GM21390 (cell line): Measurements from ENCODE around the gene CKM.

Experiments
- ATAC-seq: cut with Tn5 transposase; IDR thresholded peaks from one replicate; pipeline ENCODE4 v1.9.1; 2021; ENCODE audit not compliant: unreplicated experiment

The CKM gene

GRCh38 chr19:45322744-45323281 is at the start of gene CKM:
Gene CKM, minus strand, starts transcription at chr19:45322875. Its CDS starts 3,162 bp downstream, at chr19:45319713.
- no peak for ATAC-seq

GRCh38 chr19:45370410-45371204 is 47.9 kb upstream of the CKM start, which contains the start of gene ERCC2:
Gene ERCC2, minus strand, starts transcription at chr19:45370573. Its CDS starts 33 bp downstream, at chr19:45370540.
- ATAC-seq, result peak; percentile 93

GRCh38 chr19:45368737-45369340 is 46.2 kb upstream of the CKM start:
- ATAC-seq, result no peak

- ATAC-seq, result no peak
Measured at GRCh38 chr19:45368127-45368526, 45.5 kb upstream of the CKM start.

- no peak for ATAC-seq
Measured at GRCh38 chr19:45364696-45365095, 42.0 kb upstream of the CKM start.

GRCh38 chr19:45363861-45364459 is 41.3 kb upstream of the CKM start:
- ATAC-seq, result no peak

GRCh38 chr19:45362291-45362690 is 39.6 kb upstream of the CKM start:
- ATAC-seq, result no peak

GRCh38 chr19:45361608-45362007 is 38.9 kb upstream of the CKM start:
- no peak for ATAC-seq

- ATAC-seq, result no peak
Measured at GRCh38 chr19:45358213-45358792, 35.6 kb upstream of the CKM start.

GRCh38 chr19:45357445-45357783 is 34.7 kb upstream of the CKM start:
- no peak for ATAC-seq

GRCh38 chr19:45356760-45357444 is 34.2 kb upstream of the CKM start:
- no peak for ATAC-seq

GRCh38 chr19:45355910-45356309 is 33.2 kb upstream of the CKM start:
- no peak for ATAC-seq

GRCh38 chr19:45355402-45355801 is 32.7 kb upstream of the CKM start:
- no peak for ATAC-seq

GRCh38 chr19:45354241-45354842 is 31.7 kb upstream of the CKM start:
- ATAC-seq, result no peak

GRCh38 chr19:45352914-45353796 is 30.5 kb upstream of the CKM start:
- ATAC-seq, result no peak

- no peak for ATAC-seq
Measured at GRCh38 chr19:45352471-45352870, 29.8 kb upstream of the CKM start.

GRCh38 chr19:45352062-45352461 is 29.4 kb upstream of the CKM start:
- no peak for ATAC-seq

- no peak for ATAC-seq
Measured at GRCh38 chr19:45351401-45351952, 28.8 kb upstream of the CKM start.

GRCh38 chr19:45350477-45351058 is 27.9 kb upstream of the CKM start:
- ATAC-seq, result no peak
